HG02678 (cell line): ENCODE measurements around the gene SPRN.
A peak's percentile ranks its signal among the peaks of the same experiment; 100 is the strongest.
"Not testable (repeated sequence)": the region's sequence is repeated elsewhere in the genome, so short reads cannot be mapped to it uniquely, and the experiment has no call there.

ENCODE experiments used
- ATAC-seq: cut with Tn5 transposase; IDR thresholded peaks from one replicate; pipeline ENCODE4 v1.9.1; 2021; ENCODE audit warnings: mild to moderate bottlenecking, moderate library complexity; ENCODE audit not compliant: unreplicated experiment

Gene SPRN

GRCh38 chr10:133388973-133389818, 35.2 kb downstream of the SPRN start:
- ATAC-seq: peak; percentile 81

GRCh38 chr10:133388236-133388972, 36.0 kb downstream of the SPRN start:
- ATAC-seq: no peak

- not testable (repeated sequence) for ATAC-seq
These were observed 37.5 kb downstream of the SPRN start for GRCh38 chr10:133386951-133387350.

- ATAC-seq: no peak
These were observed 39.2 kb downstream of the SPRN start for GRCh38 chr10:133385214-133385613.

- ATAC-seq: no peak
These were observed 40.4 kb downstream of the SPRN start for GRCh38 chr10:133384071-133384470.

- no peak for ATAC-seq
These were observed 40.9 kb downstream of the SPRN start for GRCh38 chr10:133383551-133383950.

GRCh38 chr10:133381036-133381435, 43.4 kb downstream of the SPRN start:
- no peak for ATAC-seq

GRCh38 chr10:133379801-133380666, 44.4 kb downstream of the SPRN start:
- ATAC-seq: no peak

GRCh38 chr10:133379152-133379800, 45.1 kb downstream of the SPRN start, which contains the start of gene PAOX:
Gene PAOX (plus strand): TSS chr10:133379262. CDS start chr10:133379317, 55 bp downstream.
- peak; percentile 61 for ATAC-seq

- ATAC-seq: peak; percentile 46
These were observed 46.0 kb downstream of the SPRN start for GRCh38 chr10:133378251-133379096.

- ATAC-seq: no peak
These were observed 46.6 kb downstream of the SPRN start for GRCh38 chr10:133377818-133378250.

GRCh38 chr10:133377025-133377817, 47.2 kb downstream of the SPRN start:
- no peak for ATAC-seq

- ATAC-seq: not testable (repeated sequence)
These were observed 48.2 kb downstream of the SPRN start for GRCh38 chr10:133376183-133376582.

- ATAC-seq: no peak
These were observed 48.9 kb downstream of the SPRN start for GRCh38 chr10:133375357-133376115.

GRCh38 chr10:133373174-133374090, 51.0 kb downstream of the SPRN start, which contains the start of gene ECHS1:
Gene ECHS1 (minus strand): TSS chr10:133373354. CDS start chr10:133373333, 21 bp downstream.
- peak; percentile 96 for ATAC-seq

- ATAC-seq: no peak
These were observed 51.9 kb downstream of the SPRN start for GRCh38 chr10:133372507-133372906.
